Kasumi-1 (cell line): ENCODE data around the gene CHRM4.

Experiments used
- DNase-seq, 2 experiments: peaks; one replicate each; lab custom pipeline; 2025; lab: John Stamatoyannopoulos, UW

The CHRM4 gene

DNA sequence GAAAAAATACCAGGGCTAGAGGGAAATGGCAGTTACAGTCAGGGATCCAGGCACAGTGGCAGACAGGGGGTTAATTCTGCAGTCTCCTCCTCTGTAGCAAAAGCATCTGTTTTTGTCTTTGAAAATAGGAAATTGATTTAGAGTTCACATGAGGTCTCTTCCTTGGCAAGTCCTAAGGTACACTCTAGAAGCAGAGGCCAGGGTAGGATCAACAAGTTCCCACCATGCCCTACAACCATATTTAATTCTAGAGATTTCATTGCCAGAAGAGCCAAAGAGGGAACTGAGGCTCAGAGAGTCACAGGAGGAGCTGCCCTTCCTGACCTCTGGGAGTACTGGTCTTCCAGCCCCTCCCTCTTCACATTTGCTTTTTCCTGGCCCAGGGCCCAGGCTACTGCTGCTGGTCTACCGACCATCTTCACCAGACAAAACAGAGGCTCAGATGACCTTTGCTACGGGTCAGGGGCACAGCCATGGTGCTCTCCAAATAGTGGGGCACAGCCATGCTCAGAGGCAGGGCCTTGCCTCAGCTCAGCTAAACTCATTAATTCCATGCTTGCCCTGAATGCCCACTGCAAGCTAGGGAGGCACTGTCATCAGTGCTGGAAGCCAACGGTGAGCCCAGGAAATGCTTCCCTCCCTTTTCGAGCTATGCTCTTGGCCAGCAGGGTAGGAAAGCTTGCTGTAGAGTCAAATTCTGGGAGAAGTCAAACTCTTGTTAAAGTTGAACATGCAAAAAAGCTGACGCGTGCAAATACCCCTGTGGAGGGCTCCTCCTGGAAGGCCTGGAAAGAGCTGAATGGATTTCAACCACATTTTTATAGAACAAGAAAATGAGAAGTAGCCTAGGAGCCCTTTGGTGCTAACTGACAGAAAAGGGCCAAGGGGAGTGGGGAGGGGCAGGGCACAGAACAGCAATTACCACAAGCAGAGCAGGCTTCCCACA, 11.7 kb upstream of the CHRM4 start:
- no peak for DNase-seq

GRCh38 chr11:46397526-46397925, 6.0 kb upstream of the CHRM4 start:
- no peak for DNase-seq

GRCh38 chr11:46393759-46394158, 2.2 kb upstream of the CHRM4 start:
- no peak for DNase-seq

DNA sequence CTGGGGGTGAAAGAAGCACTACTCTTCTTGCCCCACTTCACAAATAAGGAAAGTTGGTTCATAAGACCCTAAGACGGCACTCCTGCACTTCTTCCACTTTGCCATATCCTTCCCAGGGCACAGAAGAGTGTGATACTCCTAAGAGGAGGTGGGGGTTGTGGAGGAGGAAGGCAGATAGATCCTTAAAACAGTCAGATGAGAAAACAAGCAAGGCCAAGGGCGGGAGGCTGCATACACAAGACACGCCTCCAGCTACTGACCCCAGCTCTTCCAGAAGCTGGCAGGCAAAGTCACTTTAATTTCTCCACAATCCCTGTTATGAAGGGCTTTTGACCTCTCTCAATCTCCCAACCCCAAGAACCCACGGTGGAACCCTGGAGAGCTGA, 1.6 kb upstream of the CHRM4 start:
- DNase-seq: no peak

GRCh38 chr11:46392421-46393230, 1.1 kb upstream of the CHRM4 start:
- DNase-seq: peak; percentile 63 to 75

GRCh38 chr11:46391186-46391577, 394 bp downstream of the CHRM4 start:
- no peak for DNase-seq

DNA sequence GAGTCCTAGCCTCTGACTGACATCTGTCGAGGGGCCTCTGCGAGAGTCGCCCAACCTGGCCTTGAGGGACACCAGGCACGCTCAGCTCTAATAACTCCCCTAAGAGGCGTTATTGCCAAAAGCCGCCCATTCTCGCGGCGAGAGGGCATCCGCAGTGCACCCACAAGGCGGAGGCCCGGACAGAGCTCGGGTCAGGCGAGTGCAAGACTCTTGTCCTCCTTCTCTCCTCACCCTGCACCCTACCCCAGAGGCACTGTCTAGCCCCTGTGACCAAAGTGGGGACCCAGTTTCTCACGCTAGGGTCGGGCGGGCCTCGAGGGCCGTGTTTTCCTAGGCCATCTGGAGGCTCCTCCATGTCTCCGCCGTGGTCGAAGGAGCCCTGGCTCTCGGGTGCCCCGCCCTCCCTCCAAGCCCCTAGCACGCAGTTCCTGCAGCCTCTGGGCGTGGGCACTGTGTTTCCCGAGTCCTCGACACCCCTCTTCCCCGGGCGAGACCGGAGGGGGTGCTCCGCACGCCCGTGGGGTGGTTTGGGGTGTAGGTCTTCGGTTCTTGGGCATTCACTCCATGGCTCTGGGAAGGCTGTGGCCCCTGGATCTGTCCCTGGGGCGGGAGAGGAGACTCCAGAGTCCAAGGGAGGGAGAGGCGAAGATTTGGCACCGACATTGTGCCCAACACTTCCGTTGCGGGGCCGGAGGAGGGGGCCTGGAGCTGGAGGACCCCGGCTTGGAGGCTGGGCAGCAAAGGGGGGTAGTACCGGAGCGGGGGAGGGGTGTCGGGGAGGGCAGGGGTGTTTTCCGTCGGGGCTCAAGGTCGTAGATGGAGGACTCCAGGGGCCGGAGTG, 1.0 kb downstream of the CHRM4 start:
- DNase-seq: no peak

GRCh38 chr11:46389450-46390330, 1.9 kb downstream of the CHRM4 start:
- peak; percentile 69 to 76 for DNase-seq

- DNase-seq: peak in 1 of 2 experiments; percentile 17
These were observed 2.7 kb downstream of the CHRM4 start for GRCh38 chr11:46388619-46389449.

GRCh38 chr11:46387919-46388618, 3.5 kb downstream of the CHRM4 start:
- peak; percentile 59 to 73 for DNase-seq

DNA sequence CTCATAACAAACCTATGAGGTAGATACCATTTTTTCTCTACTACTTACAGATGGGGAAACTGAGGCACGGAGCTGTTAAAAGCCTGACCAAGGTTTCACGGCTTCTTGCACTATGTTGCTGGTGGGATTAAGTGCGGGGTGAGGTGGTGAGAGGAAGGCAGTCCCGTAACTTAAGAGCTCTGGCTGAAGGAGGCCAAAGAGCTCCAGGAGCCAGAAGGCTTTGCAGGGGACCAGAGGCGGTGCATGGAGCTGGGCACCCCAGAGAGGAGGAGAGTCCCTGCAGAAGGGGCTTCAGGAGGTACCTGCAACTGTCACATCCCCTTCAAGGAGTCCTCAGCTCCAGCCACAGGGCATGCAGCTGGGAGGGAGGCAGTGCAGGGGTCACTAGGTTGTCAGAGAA, 4.1 kb downstream of the CHRM4 start:
- DNase-seq: no peak

DNA sequence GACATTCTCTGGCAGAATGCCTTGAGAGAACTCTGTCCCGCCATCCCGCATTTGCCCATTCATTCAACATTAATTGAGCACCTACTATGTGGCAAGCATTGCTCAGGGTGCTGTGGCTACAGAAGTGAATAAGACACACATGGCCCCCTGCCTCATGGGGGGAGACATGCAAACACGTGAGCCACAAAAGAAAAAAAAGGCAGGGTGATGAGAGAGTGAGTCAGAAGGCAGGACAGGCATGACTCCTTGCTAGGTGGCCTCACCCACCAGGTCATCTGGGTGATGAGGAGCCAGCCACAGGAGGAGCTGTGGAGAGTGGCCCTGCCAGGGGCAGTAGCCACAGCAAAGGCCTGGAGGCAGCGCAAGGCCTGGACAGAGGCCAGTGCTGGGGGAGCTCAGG, 4.9 kb downstream of the CHRM4 start:
- DNase-seq: no peak

- DNase-seq: no peak
These were observed 5.5 kb downstream of the CHRM4 start for GRCh38 chr11:46386005-46386578.

GRCh38 chr11:46385169-46386004, 6.2 kb downstream of the CHRM4 start:
- no peak for DNase-seq

- no peak for DNase-seq
These were observed 7.4 kb downstream of the CHRM4 start for GRCh38 chr11:46383974-46384701.

DNA sequence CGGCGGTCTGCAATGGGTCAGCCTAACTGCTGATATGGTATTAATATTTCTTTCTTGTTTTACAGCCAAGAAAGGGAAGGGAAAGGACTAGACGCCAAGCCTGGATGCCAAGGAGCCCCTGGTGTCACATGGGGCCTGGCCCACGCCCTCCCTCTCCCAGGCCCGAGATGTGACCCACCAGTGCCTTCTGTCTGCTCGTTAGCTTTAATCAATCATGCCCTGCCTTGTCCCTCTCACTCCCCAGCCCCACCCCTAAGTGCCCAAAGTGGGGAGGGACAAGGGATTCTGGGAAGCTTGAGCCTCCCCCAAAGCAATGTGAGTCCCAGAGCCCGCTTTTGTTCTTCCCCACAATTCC, 8.2 kb downstream of the CHRM4 start:
- no peak for DNase-seq

GRCh38 chr11:46382646-46383403, 8.8 kb downstream of the CHRM4 start:
- no peak for DNase-seq
